ENCODE measurements around the gene ADGRB2. TPM values are rescaled to one million over a fixed set of nuclear protein-coding genes. Genes with fewer than 3 reads are reported as not detected.

ADGRB2 gene
- total and polyA plus RNA-seq, 2 donors (not counting 1 experiment from before 2014, with no cell fraction given), result 4.4 to 10.4 TPM

GRCh38 chr1:31745946-31746670, 18.0 kb downstream of the ADGRB2 start:
- no peak overlapping the region for H3K4me3 ChIP-seq (replicated peaks in 1 of 4; ENCODE audit: control extremely low read depth in 1 of 4, insufficient read depth in 1 of 4, low read depth in 3 of 4, low read length in 4 of 4)
- H3K4me1 ChIP-seq (ENCODE audit: control insufficient read depth, extremely low read depth, insufficient read depth, low read length), result peaks cover 5% of the 10 kb centered on the region
- no peaks in the 10 kb centered on the region for H3K9me3 ChIP-seq (ENCODE audit: control insufficient read depth, insufficient read depth, low read depth, low read length)
- no peak overlapping the region for H3K9ac ChIP-seq (ENCODE audit: insufficient read depth, low read length)
- no peak overlapping the region for H2AFZ ChIP-seq (ENCODE audit: low read length)
- no peaks in the 10 kb centered on the region for H3K27me3 ChIP-seq (ENCODE audit: control insufficient read depth, insufficient read depth, low read length)
- no peaks in the 10 kb centered on the region for H3K79me2 ChIP-seq (ENCODE audit: control insufficient read depth, insufficient read depth, low read length)
- DNase-seq (ENCODE audit: low read depth in 2 of 2), result no peak
- H3K4me2 ChIP-seq (ENCODE audit: extremely low read depth, insufficient read depth, low read length), result no peak overlapping the region
- TF ChIP-seq EZH2 (IDR thresholded peaks at IDR 0.05; ENCODE audit: low read length, missing control alignments), result no peak
- no peak for TF ChIP-seq CTCF (conservative IDR thresholded peaks at IDR 0.05 in 1 of 2, IDR thresholded peaks at IDR 0.05 in 1 of 2; ENCODE audit: low read depth in 1 of 2, low read length in 2 of 2)
- no peak overlapping the region for H3K27ac ChIP-seq (ENCODE audit: insufficient read depth, low read length)
- no peaks in the 10 kb centered on the region for H4K20me1 ChIP-seq (ENCODE audit: control insufficient read depth, extremely low read depth, insufficient read depth, low read length)
- H3K36me3 ChIP-seq (ENCODE audit: control insufficient read depth, insufficient read depth, low read length), result no peaks in the 10 kb centered on the region

GRCh38 chr1:31745096-31745945, 18.8 kb downstream of the ADGRB2 start:
- Histone ChIP-seq H3K4me1 (ENCODE audit: control insufficient read depth, extremely low read depth, insufficient read depth, low read length) (no peaks in the 10 kb centered on the region), H2AFZ (ENCODE audit: low read length) (no peak overlapping the region), H3K4me2 (ENCODE audit: extremely low read depth, insufficient read depth, low read length) (no peak overlapping the region), H3K27ac (ENCODE audit: insufficient read depth, low read length) (no peak overlapping the region), H3K36me3 (ENCODE audit: control insufficient read depth, insufficient read depth, low read length) (no peaks in the 10 kb centered on the region), H3K79me2 (ENCODE audit: control insufficient read depth, insufficient read depth, low read length) (no peaks in the 10 kb centered on the region), H3K4me3 (replicated peaks in 1 of 4; ENCODE audit: control extremely low read depth in 1 of 4, insufficient read depth in 1 of 4, low read depth in 3 of 4, low read length in 4 of 4) (no peak overlapping the region), H3K27me3 (ENCODE audit: control insufficient read depth, insufficient read depth, low read length) (no peaks in the 10 kb centered on the region), H3K9ac (ENCODE audit: insufficient read depth, low read length) (no peak overlapping the region), H3K9me3 (ENCODE audit: control insufficient read depth, insufficient read depth, low read depth, low read length) (no peaks in the 10 kb centered on the region), H4K20me1 (ENCODE audit: control insufficient read depth, extremely low read depth, insufficient read depth, low read length) (no peaks in the 10 kb centered on the region)
- DNase-seq (ENCODE audit: low read depth in 2 of 2), result peak in 1 of 2 donors; percentile 58
- TF ChIP-seq EZH2 (IDR thresholded peaks at IDR 0.05; ENCODE audit: low read length, missing control alignments) (no peak), CTCF (conservative IDR thresholded peaks at IDR 0.05 in 1 of 2, IDR thresholded peaks at IDR 0.05 in 1 of 2; ENCODE audit: low read depth in 1 of 2, low read length in 2 of 2) (peak; percentile 81 to 85)

GRCh38 chr1:31744165-31744888, 19.8 kb downstream of the ADGRB2 start:
- Histone ChIP-seq H3K27me3 (ENCODE audit: control insufficient read depth, insufficient read depth, low read length) (no peaks in the 10 kb centered on the region), H3K4me1 (ENCODE audit: control insufficient read depth, extremely low read depth, insufficient read depth, low read length) (no peaks in the 10 kb centered on the region), H3K9me3 (ENCODE audit: control insufficient read depth, insufficient read depth, low read depth, low read length) (no peaks in the 10 kb centered on the region), H4K20me1 (ENCODE audit: control insufficient read depth, extremely low read depth, insufficient read depth, low read length) (no peaks in the 10 kb centered on the region), H3K79me2 (ENCODE audit: control insufficient read depth, insufficient read depth, low read length) (no peaks in the 10 kb centered on the region), H3K9ac (ENCODE audit: insufficient read depth, low read length) (no peak overlapping the region), H3K4me2 (ENCODE audit: extremely low read depth, insufficient read depth, low read length) (no peak overlapping the region), H3K36me3 (ENCODE audit: control insufficient read depth, insufficient read depth, low read length) (no peaks in the 10 kb centered on the region), H3K27ac (ENCODE audit: insufficient read depth, low read length) (no peak overlapping the region), H2AFZ (ENCODE audit: low read length) (no peak overlapping the region), H3K4me3 (replicated peaks in 1 of 4; ENCODE audit: control extremely low read depth in 1 of 4, insufficient read depth in 1 of 4, low read depth in 3 of 4, low read length in 4 of 4) (no peak overlapping the region)
- no peak for TF ChIP-seq EZH2 (IDR thresholded peaks at IDR 0.05; ENCODE audit: low read length, missing control alignments)
- no peak for TF ChIP-seq CTCF (conservative IDR thresholded peaks at IDR 0.05 in 1 of 2, IDR thresholded peaks at IDR 0.05 in 1 of 2; ENCODE audit: low read depth in 1 of 2, low read length in 2 of 2)
- no peak for DNase-seq (ENCODE audit: low read depth in 2 of 2)
